GM18505 (cell line): Measurements from ENCODE around the gene MOCS1.

Source experiments
- ATAC-seq: cut with Tn5 transposase; IDR thresholded peaks from one replicate; pipeline ENCODE4 v1.9.1; 2021; ENCODE audit not compliant: unreplicated experiment
- POLR2A ChIP-seq: IDR thresholded peaks from 4 replicates; pipeline ENCODE4 v1.6.1; 2011; ENCODE audit warnings: borderline replicate concordance; ENCODE audit not compliant: insufficient read depth, insufficient read length; ENCODE audit errors: extremely low read depth

Gene MOCS1

GRCh38 chr6:39909701-39910100 is 24.6 kb downstream of the MOCS1 start:
- no peak for TF ChIP-seq POLR2A
- no peak for ATAC-seq

- no peak for ATAC-seq
- TF ChIP-seq POLR2A = no peak
Observed at GRCh38 chr6:39908838-39909583, 25.3 kb downstream of the MOCS1 start.

GRCh38 chr6:39907871-39908575 is 26.2 kb downstream of the MOCS1 start:
- no peak for ATAC-seq
- TF ChIP-seq POLR2A = no peak

GRCh38 chr6:39906318-39906761 is 27.9 kb downstream of the MOCS1 start:
- no peak for TF ChIP-seq POLR2A
- no peak for ATAC-seq

GRCh38 chr6:39905640-39905975 is 28.7 kb downstream of the MOCS1 start:
- no peak for TF ChIP-seq POLR2A
- ATAC-seq = no peak

- no peak for ATAC-seq
- TF ChIP-seq POLR2A = no peak
Observed at GRCh38 chr6:39904946-39905639, 29.2 kb downstream of the MOCS1 start.

- ATAC-seq = no peak
- TF ChIP-seq POLR2A = no peak
Observed at GRCh38 chr6:39903656-39904055, 30.6 kb downstream of the MOCS1 start.

- no peak for TF ChIP-seq POLR2A
- no peak for ATAC-seq
Observed at GRCh38 chr6:39902786-39903465, 31.3 kb downstream of the MOCS1 start.

GRCh38 chr6:39902136-39902535 is 32.1 kb downstream of the MOCS1 start:
- no peak for ATAC-seq
- TF ChIP-seq POLR2A = no peak

- TF ChIP-seq POLR2A = no peak
- no peak for ATAC-seq
Observed at GRCh38 chr6:39901670-39902069, 32.6 kb downstream of the MOCS1 start.

- ATAC-seq = no peak
- TF ChIP-seq POLR2A = no peak
Observed at GRCh38 chr6:39901116-39901655, 33.1 kb downstream of the MOCS1 start.

GRCh38 chr6:39899554-39900295 is 34.5 kb downstream of the MOCS1 start:
- no peak for TF ChIP-seq POLR2A
- ATAC-seq = no peak
